GM13976 (cell line): Measurements from ENCODE around the gene UBE3D.

Source experiments
- DNase-seq: peaks from one replicate; pipeline ENCODE4 v3.0.0; 2012; ENCODE audit warnings: low spot score
- in situ Hi-C: fragments of 300-500 bp; cut with MboI; formaldehyde crosslinking; loops from one replicate; pipeline ENCODE4 v1.12.0; 2022; ENCODE audit warnings: low sequenced_read_pairs, mixed read lengths, inconsistent platforms; ENCODE audit not compliant: unreplicated experiment
- TF ChIP-seq, protein P1 (sequence below): IDR thresholded peaks from 2 replicates; pipeline ENCODE4 v1.5.1; 2012; ENCODE audit warnings: borderline replicate concordance, mild to moderate bottlenecking; ENCODE audit not compliant: insufficient read depth; ENCODE audit errors: extremely low read depth, missing control alignments, control extremely low read depth

The UBE3D gene

DNA sequence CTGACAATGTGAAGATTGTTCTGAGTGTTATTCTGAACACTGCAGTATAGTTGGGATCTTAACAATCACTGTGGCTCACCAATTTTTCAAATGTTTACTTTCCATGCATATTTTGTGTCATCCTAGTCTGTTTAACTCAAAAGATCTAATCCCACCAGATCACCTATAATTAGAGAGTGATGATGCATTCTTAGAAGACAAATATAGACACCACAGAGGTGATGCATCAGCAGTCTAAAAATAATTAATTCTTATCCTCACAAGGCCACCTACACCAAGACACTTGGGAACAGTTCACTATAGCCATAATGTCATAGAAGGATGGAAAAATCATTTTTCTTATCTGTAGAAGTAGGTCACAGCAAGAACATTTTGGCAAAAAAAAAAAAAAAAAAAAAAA lies 154.8 kb downstream of the UBE3D start:
- TF ChIP-seq, protein P1, sequence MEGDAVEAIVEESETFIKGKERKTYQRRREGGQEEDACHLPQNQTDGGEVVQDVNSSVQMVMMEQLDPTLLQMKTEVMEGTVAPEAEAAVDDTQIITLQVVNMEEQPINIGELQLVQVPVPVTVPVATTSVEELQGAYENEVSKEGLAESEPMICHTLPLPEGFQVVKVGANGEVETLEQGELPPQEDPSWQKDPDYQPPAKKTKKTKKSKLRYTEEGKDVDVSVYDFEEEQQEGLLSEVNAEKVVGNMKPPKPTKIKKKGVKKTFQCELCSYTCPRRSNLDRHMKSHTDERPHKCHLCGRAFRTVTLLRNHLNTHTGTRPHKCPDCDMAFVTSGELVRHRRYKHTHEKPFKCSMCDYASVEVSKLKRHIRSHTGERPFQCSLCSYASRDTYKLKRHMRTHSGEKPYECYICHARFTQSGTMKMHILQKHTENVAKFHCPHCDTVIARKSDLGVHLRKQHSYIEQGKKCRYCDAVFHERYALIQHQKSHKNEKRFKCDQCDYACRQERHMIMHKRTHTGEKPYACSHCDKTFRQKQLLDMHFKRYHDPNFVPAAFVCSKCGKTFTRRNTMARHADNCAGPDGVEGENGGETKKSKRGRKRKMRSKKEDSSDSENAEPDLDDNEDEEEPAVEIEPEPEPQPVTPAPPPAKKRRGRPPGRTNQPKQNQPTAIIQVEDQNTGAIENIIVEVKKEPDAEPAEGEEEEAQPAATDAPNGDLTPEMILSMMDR = no peak
- in situ Hi-C loops = no loop called here

DNA sequence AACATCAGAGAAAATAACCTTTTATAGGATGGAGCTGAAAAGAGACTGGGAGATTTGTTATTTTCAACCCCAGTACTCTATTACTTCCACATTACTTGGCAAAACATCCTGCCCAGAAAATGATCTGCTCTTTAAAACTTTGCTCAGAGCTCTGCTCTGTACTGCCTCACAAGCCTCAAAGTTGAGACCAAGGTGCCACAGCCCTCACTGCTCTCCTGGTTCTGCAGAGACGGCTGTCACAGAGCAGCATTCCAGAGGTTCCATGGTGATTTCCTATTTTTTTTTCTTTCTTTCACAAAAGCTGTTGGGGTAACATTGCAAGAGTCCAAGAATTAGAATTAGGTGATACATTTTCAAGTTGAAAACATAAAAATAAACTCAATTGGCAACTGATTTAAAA lies 155.2 kb downstream of the UBE3D start:
- TF ChIP-seq, protein P1 = no peak
- no peak for DNase-seq

More for the DNA sequence above, 154.8 kb downstream of the UBE3D start:
- no peak for DNase-seq

DNA sequence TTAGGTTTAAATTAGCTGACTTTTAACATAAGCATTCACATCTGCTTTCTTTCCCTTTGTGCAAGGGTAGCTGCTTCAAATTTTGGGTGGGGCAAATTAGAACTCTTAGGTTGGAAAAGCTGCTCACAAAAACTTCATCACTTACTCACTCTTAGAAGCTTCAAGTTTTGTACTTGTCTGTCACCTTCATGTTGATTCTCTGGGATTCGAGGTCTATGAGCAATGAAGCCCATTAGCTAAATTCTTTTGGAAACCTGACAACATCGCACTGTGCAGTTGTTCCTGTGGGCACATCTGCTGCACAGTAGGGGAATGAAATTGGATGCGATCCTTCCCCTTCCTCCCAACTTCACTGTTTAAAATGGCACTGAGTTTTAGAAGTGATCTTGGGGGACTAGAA lies 156.1 kb downstream of the UBE3D start:
- no peak for DNase-seq
- in situ Hi-C loops = no loop called here
- TF ChIP-seq, protein P1 = no peak

More for the DNA sequence above, 155.2 kb downstream of the UBE3D start:
- in situ Hi-C loops = no loop called here

DNA sequence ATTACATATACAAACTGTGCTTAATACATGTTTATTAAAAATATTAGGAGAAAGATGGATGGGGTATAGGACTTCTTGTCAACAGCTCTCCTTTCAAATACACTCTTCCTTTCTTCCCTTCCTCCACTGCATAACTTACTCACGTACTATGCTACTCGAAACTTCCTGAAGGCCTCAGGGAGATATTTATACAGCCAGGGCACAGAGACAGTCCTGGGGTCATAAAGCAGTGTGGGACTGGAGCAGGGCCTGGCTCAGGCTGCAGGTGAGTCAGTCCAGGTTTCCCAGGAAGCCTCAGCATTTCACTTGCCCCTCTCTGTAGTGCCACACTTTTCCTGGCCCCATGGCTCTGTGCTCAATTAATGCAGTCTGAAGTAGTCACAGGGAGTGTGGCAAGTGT lies 157.0 kb downstream of the UBE3D start:
- TF ChIP-seq, protein P1 = no peak
- in situ Hi-C loops = no loop called here
- no peak for DNase-seq

DNA sequence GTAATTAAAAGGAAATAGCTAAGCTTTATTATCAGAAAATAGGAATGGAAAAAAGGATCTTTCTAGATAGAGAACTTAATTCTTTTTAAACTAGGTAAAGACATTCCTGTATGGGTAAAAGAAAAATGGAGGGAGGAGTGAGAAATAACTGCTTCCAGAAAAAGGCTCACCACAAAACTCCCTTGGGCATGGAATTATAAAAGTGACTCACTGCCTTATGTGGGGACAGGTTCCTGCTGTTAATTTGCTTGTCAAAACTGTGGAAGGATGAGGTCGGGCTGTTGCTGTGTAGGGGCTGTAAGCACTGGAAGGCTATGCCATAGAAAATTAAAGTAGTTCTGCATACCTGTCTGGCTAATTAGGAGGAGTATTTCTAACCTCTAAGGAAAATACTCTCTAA lies 158.7 kb downstream of the UBE3D start:
- no peak for DNase-seq
- TF ChIP-seq, protein P1 = no peak
- in situ Hi-C loops = no loop called here

DNA sequence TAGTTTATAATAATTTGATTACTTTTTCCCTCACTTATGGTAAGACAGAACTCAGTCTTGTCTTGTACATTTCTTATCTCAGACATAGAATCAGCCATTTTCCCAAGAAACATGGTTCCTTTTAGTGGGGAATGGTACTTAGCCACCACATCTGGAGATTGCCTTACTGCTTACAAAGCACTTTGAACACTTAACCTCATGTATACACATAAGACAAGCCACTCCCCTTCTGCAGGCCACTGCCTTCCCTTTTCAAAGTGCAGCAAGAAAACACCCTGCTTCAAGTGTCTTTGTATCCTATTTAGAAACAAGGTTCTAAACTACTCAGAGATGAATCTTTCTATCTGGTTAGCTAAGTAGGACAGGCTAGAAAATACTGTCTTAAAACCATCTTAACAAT lies 159.2 kb downstream of the UBE3D start:
- in situ Hi-C loops = no loop called here
- TF ChIP-seq, protein P1 = no peak
- DNase-seq = no peak

DNA sequence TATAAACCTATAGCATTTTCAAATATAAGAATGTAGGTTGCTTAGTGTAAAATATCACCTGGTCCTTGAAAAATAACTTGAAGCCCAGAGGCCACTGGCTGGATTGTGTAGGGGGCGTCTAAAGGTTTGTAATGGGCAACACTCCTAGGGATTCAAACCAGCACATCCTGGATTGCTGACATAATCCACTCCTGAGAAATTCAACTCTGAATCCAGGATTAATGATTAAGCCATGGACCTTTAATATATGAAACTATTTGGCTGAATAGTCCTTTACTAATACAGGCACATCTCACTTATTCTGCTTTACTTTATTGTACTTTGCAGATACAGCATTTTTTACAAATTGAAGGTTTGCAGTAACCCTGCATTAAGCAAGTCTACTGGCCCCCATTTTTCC lies 160.8 kb downstream of the UBE3D start:
- in situ Hi-C loops = no loop called here
- no peak for DNase-seq
- TF ChIP-seq, protein P1 = no peak
